ENCODE measurements around the gene CCNYL1. TPM values are rescaled to one million over a fixed set of nuclear protein-coding genes. Genes with fewer than 3 reads are reported as not detected.

CCNYL1 gene
- total and polyA plus RNA-seq, 3 experiments from 2014 or later = 2.0 to 7.2 (median 6.1) TPM

DNA sequence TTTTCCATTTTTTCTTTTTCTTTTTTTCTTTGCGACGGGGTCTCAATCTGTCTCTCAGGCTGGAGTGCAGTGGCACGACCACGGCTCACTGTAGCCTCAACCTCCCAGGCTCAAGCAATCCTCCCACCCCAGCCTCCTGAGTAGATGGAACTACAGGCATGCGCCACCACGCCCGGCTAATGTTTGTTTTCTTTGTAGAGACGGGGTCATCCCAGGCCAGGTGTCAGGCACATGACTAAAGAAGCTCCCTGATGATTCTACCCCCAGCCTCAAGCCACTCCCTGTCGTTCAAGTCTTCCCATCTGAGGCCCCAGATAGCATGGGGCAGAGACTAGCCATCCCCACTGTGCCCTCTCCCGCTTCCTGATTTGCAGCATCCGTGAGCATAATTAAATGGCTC lies 68.1 kb downstream of the CCNYL1 start:
- Mint-ChIP-seq H3K4me1 (no peaks in the 10 kb centered on the region), H3K36me3 (no peaks in the 10 kb centered on the region), H3K9me3 (no peaks in the 10 kb centered on the region), H3K27me3 (peaks cover 7 to 12% of the 10 kb centered on the region in 2 donors), H3K4me3 (no peak overlapping the region), H3K27ac (peak overlapping the region in 1 of 8 donors; percentile 63)
- no peaks in the 10 kb centered on the region for H3K27me3 ChIP-seq (ENCODE audit: insufficient read depth, low read length, poor library complexity, severe bottlenecking)
- POLR2A ChIA-PET = no interaction called here
- H3K27ac ChIP-seq (ENCODE audit: low read depth, low read length) = no peak overlapping the region
- no peaks in the 10 kb centered on the region for H3K4me1 ChIP-seq (ENCODE audit: insufficient read depth, low read length)
- H3K36me3 ChIP-seq (ENCODE audit: insufficient read depth, low read length) = no peaks in the 10 kb centered on the region
- no peak for DNase-seq
- no peaks in the 10 kb centered on the region for H3K9me3 ChIP-seq (ENCODE audit: low read length)
- H3K4me3 ChIP-seq (ENCODE audit: low read length) = no peak overlapping the region
- CTCF ChIA-PET = interaction anchor here (1.1 kb wide), 1 partner anchor 9 kb away, joined by 3 read pairs; no protein-coding TSS in a partner anchor

DNA sequence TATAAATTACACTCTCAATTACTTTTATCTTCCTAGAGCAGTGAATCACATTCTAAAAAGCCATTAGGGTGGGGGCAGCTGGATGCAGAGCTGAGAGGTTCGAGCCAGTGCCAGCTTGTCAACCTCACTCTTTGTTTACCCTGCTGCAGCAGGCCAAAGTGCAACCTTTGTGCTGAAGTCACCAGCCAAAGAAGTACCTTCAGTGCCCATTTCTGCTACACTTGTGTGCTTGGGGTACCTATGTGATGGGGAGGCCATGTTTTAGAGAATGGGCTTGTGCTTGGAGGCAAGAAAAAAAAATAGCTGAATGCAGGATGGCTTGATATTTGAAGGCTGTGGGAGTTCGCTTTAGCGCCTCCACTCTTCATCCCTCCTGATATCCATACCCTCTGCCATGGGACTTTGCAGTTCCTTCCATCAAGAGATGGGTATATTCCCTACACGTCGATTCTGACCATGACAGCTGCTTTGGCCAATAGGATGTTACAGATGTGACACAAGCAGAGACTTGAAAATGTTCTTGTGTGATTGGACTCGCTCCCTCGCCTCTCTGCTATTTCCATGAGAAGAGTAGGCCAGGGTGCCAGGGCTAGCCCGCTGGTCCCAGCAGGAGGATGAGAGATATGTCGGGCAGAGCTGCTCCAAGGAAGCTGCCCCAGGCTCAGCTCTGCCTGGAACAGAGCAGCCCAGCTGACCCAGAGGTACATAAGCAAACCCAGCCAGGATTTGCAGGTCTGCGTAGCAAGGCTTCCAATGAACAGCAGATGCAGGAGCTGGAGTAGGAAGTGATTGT lies 71.0 kb downstream of the CCNYL1 start:
- H3K27me3 ChIP-seq (ENCODE audit: insufficient read depth, low read length, poor library complexity, severe bottlenecking) = no peaks in the 10 kb centered on the region
- ChIA-PET POLR2A (no interaction called here), CTCF (no interaction called here)
- H3K27ac ChIP-seq (ENCODE audit: low read depth, low read length) = no peak overlapping the region
- Mint-ChIP-seq H3K27ac (no peak overlapping the region), H3K36me3 (no peaks in the 10 kb centered on the region), H3K4me1 (no peaks in the 10 kb centered on the region), H3K9me3 (no peaks in the 10 kb centered on the region), H3K27me3 (peaks cover 7 to 21% of the 10 kb centered on the region in 2 donors), H3K4me3 (no peak overlapping the region)
- H3K36me3 ChIP-seq (ENCODE audit: insufficient read depth, low read length) = no peaks in the 10 kb centered on the region
- H3K9me3 ChIP-seq (ENCODE audit: low read length) = no peaks in the 10 kb centered on the region
- H3K4me3 ChIP-seq (ENCODE audit: low read length) = no peak overlapping the region
- H3K4me1 ChIP-seq (ENCODE audit: insufficient read depth, low read length) = no peaks in the 10 kb centered on the region
- no peak for DNase-seq

DNA sequence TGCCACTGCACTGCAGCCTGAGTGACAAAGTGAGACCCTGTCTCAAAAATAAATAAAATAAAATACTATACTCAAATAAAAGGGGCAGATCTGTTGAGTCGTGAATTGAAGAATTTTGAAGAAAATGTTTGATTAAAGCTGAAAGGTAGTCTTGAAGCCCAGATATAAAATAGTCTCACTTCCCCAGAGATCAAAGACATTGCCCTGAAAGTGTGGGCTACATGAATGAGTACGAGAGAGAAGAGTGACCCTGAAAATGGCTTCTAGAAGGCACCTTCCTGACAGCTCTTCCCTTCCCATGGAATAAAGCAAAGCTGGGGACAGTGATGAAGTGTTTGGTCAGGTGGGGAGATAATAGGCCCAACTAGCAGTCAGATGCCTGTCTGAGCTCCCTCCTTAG lies 72.1 kb downstream of the CCNYL1 start:
- ChIA-PET CTCF (no interaction called here), POLR2A (interaction anchor here (0.6 kb wide), 1 partner anchor 10 kb away, joined by 4 read pairs; no protein-coding TSS in a partner anchor)
- no peak overlapping the region for H3K4me3 Mint-ChIP-seq
- Histone ChIP-seq H3K4me3 (ENCODE audit: low read length) (no peak overlapping the region), H3K27ac (ENCODE audit: low read depth, low read length) (no peak overlapping the region), H3K27me3 (ENCODE audit: insufficient read depth, low read length, poor library complexity, severe bottlenecking) (no peaks in the 10 kb centered on the region), H3K9me3 (ENCODE audit: low read length) (no peaks in the 10 kb centered on the region), H3K36me3 (ENCODE audit: insufficient read depth, low read length) (no peaks in the 10 kb centered on the region), H3K4me1 (ENCODE audit: insufficient read depth, low read length) (no peaks in the 10 kb centered on the region)
- peaks cover 2 to 27% of the 10 kb centered on the region in 2 donors for H3K27me3 Mint-ChIP-seq
- H3K9me3 Mint-ChIP-seq = no peaks in the 10 kb centered on the region
- H3K27ac Mint-ChIP-seq = peak overlapping the region in 2 of 8 donors; percentile 17 to 72
- H3K4me1 Mint-ChIP-seq = peaks cover 0 to 1% (median 0%) of the 10 kb centered on the region in 3 donors
- no peaks in the 10 kb centered on the region for H3K36me3 Mint-ChIP-seq
- no peak for DNase-seq

DNA sequence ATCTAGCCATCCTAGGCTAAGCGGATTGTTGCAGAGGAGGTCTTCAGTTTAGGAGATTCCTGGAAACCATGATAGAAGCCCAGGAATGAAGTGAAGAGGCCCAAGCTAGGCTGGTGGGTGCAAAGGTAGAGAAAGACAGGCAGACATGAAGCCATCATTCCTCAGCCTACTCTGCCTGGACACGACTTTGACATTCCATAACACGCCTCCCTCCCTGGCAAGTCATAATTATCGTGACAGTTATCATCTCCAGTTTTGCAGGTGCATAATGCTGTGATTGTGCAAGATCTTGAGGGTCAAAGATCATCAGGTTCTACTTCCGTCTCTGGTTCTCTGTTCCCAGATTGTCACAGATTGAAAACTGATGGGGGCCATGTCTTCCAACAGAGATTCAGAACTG lies 73.5 kb downstream of the CCNYL1 start:
- no peaks in the 10 kb centered on the region for H3K4me1 ChIP-seq (ENCODE audit: insufficient read depth, low read length)
- Mint-ChIP-seq H3K27me3 (peaks cover 2 to 26% of the 10 kb centered on the region in 2 donors), H3K27ac (no peak overlapping the region), H3K36me3 (no peaks in the 10 kb centered on the region), H3K4me3 (no peak overlapping the region), H3K9me3 (no peaks in the 10 kb centered on the region), H3K4me1 (peaks cover 0 to 1% (median 0%) of the 10 kb centered on the region in 3 donors)
- DNase-seq = no peak
- H3K4me3 ChIP-seq (ENCODE audit: low read length) = no peak overlapping the region
- no peaks in the 10 kb centered on the region for H3K27me3 ChIP-seq (ENCODE audit: insufficient read depth, low read length, poor library complexity, severe bottlenecking)
- CTCF ChIA-PET = no interaction called here
- H3K36me3 ChIP-seq (ENCODE audit: insufficient read depth, low read length) = no peaks in the 10 kb centered on the region
- H3K27ac ChIP-seq (ENCODE audit: low read depth, low read length) = no peak overlapping the region
- POLR2A ChIA-PET = no interaction called here
- no peaks in the 10 kb centered on the region for H3K9me3 ChIP-seq (ENCODE audit: low read length)

DNA sequence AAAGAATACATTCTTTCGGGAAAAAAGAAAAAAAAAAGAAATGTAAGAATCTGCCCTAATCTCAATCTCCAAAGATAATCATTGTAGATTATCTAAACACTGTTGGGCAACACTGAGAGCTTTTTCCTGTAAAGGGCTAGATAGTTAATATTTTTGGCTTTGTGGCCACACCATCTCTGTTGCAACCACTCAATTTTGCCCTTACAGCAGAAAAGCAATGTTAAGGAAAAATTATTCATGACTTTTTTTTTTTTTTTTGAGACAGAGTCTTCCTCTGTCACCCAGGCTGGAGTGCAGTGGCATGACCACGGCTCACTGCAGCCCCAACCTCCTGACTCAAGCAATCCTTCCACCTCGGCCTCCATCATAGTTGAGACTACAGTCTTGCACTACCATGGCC lies 75.6 kb downstream of the CCNYL1 start:
- Histone ChIP-seq H3K4me1 (ENCODE audit: insufficient read depth, low read length) (no peaks in the 10 kb centered on the region), H3K4me3 (ENCODE audit: low read length) (no peak overlapping the region), H3K27me3 (ENCODE audit: insufficient read depth, low read length, poor library complexity, severe bottlenecking) (no peaks in the 10 kb centered on the region), H3K36me3 (ENCODE audit: insufficient read depth, low read length) (no peaks in the 10 kb centered on the region), H3K27ac (ENCODE audit: low read depth, low read length) (no peak overlapping the region), H3K9me3 (ENCODE audit: low read length) (no peaks in the 10 kb centered on the region)
- Mint-ChIP-seq H3K27me3 (peaks cover under 1 to 35% of the 10 kb centered on the region in 2 donors), H3K4me1 (peaks cover 0 to 1% (median 0%) of the 10 kb centered on the region in 3 donors), H3K9me3 (no peaks in the 10 kb centered on the region), H3K4me3 (no peak overlapping the region), H3K36me3 (no peaks in the 10 kb centered on the region), H3K27ac (no peak overlapping the region)
- no peak for DNase-seq
- CTCF ChIA-PET = no interaction called here
- POLR2A ChIA-PET = no interaction called here

DNA sequence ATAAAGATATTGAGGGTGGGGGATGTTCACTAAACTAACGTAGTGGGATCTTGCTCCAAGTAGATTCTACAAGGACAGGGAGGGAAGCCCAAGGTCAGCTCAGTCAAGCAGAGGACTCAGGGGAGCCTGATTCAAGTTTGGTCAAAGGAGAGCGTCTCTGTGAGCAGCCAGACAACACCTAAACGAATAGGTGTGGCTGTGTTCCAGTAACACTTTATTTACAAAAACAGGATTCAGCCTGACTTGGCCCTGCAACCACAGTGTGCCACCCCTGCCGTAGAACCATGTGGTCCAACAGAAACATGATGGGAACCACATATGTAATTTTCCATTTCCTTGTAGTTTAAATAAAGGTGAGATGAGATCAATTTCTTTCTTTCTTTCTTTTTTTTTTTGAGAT lies 76.4 kb downstream of the CCNYL1 start:
- H3K36me3 ChIP-seq (ENCODE audit: insufficient read depth, low read length) = no peaks in the 10 kb centered on the region
- DNase-seq = no peak
- CTCF ChIA-PET = no interaction called here
- H3K9me3 ChIP-seq (ENCODE audit: low read length) = no peaks in the 10 kb centered on the region
- H3K4me1 ChIP-seq (ENCODE audit: insufficient read depth, low read length) = no peaks in the 10 kb centered on the region
- no peaks in the 10 kb centered on the region for H3K36me3 Mint-ChIP-seq
- POLR2A ChIA-PET = no interaction called here
- no peak overlapping the region for H3K4me3 Mint-ChIP-seq
- no peak overlapping the region for H3K27ac ChIP-seq (ENCODE audit: low read depth, low read length)
- H3K4me1 Mint-ChIP-seq = peaks cover 0 to 1% (median 0%) of the 10 kb centered on the region in 3 donors
- peak overlapping the region in 1 of 8 donors; percentile 58 for H3K27ac Mint-ChIP-seq
- H3K4me3 ChIP-seq (ENCODE audit: low read length) = no peak overlapping the region
- H3K27me3 ChIP-seq (ENCODE audit: insufficient read depth, low read length, poor library complexity, severe bottlenecking) = no peaks in the 10 kb centered on the region
- peaks cover 0 to 39% of the 10 kb centered on the region in 2 donors for H3K27me3 Mint-ChIP-seq
- no peaks in the 10 kb centered on the region for H3K9me3 Mint-ChIP-seq

DNA sequence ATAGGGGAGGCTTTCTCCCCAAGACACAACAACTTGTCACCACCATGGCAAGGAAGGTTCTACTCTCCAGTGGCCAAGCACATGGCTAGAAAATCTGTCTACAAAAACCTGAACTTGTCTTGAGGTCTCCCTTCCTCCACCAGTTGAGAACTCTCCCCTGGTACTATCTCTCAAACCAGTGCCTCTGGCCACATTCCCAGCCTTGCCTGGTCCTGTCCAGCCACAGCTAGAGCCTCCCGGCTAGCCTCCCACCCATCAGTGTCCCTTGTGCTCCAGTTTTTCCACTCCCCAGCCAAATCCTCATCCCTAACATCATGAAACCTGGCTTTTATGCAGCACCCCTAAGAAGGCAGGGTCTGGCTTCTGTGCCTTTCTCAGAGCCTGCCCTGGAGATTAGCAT lies 79.5 kb downstream of the CCNYL1 start:
- Mint-ChIP-seq H3K36me3 (no peaks in the 10 kb centered on the region), H3K27me3 (peaks cover 4 to 42% of the 10 kb centered on the region in 2 donors), H3K9me3 (peaks cover 0 to 2% (median 0%) of the 10 kb centered on the region in 5 donors), H3K4me3 (no peak overlapping the region), H3K4me1 (peaks cover 0 to 1% (median 0%) of the 10 kb centered on the region in 3 donors), H3K27ac (peak overlapping the region in 1 of 8 donors; percentile 55)
- Histone ChIP-seq H3K27ac (ENCODE audit: low read depth, low read length) (no peak overlapping the region), H3K4me1 (ENCODE audit: insufficient read depth, low read length) (no peaks in the 10 kb centered on the region), H3K36me3 (ENCODE audit: insufficient read depth, low read length) (no peaks in the 10 kb centered on the region), H3K4me3 (ENCODE audit: low read length) (no peak overlapping the region), H3K9me3 (ENCODE audit: low read length) (no peaks in the 10 kb centered on the region), H3K27me3 (ENCODE audit: insufficient read depth, low read length, poor library complexity, severe bottlenecking) (no peaks in the 10 kb centered on the region)
- POLR2A ChIA-PET = no interaction called here
- CTCF ChIA-PET = no interaction called here
- no peak for DNase-seq

DNA sequence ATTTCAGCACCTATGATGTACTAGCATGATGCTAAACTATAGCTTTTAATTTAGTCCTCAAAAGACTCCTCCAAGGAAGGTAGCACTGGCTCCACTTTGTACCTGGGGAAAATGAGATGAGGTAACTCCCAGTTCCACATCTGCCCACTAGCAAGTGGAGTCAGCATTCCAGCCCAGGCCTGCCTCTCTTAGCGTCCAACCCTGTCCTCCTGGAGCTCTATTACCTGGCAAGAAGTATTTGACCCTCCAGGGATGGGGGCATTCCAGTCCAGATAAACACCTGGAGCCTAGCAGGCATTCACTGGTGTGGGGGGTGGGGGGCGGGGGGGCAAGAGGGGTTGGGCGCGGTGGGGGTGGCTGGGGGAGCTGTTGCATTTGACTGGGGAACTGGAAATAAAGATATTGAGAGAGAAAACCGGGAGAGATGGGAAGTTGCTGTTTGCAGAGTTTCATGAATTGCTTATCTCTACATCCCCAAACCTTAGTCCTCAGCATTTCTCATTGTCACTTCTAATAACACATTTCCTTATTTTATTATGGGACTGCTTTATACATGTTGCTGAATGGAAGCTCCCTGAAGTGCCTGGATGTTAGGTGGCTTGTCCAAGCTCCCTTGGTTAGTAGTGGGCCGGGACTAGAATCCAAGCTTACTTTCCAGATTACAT lies 80.3 kb downstream of the CCNYL1 start:
- Mint-ChIP-seq H3K4me1 (peaks cover 0 to 1% (median 0%) of the 10 kb centered on the region in 3 donors), H3K27ac (no peak overlapping the region), H3K4me3 (no peak overlapping the region), H3K9me3 (peaks cover 0 to 2% (median 0%) of the 10 kb centered on the region in 5 donors), H3K27me3 (peaks cover 4 to 42% of the 10 kb centered on the region in 2 donors), H3K36me3 (no peaks in the 10 kb centered on the region)
- Histone ChIP-seq H3K4me3 (ENCODE audit: low read length) (no peak overlapping the region), H3K9me3 (ENCODE audit: low read length) (no peaks in the 10 kb centered on the region), H3K4me1 (ENCODE audit: insufficient read depth, low read length) (no peaks in the 10 kb centered on the region), H3K27ac (ENCODE audit: low read depth, low read length) (no peak overlapping the region), H3K36me3 (ENCODE audit: insufficient read depth, low read length) (no peaks in the 10 kb centered on the region), H3K27me3 (ENCODE audit: insufficient read depth, low read length, poor library complexity, severe bottlenecking) (no peaks in the 10 kb centered on the region)
- no peak for DNase-seq
- ChIA-PET CTCF (no interaction called here), POLR2A (interaction anchor here (0.5 kb wide), 1 partner anchor 73 kb away, joined by 3 read pairs; no protein-coding TSS in a partner anchor)

Measured in CD8-positive, alpha-beta memory T cell (primary cell).